Measurements from ENCODE around the gene TSPAN16.

Gene TSPAN16

GRCh38 chr19:11290256-11290655 lies 5.7 kb upstream of the TSPAN16 start:
- Histone ChIP-seq H3K9me2 (replicated peaks; ENCODE audit: low read depth, low read length) (no peaks in the 10 kb centered on the region), H2AFZ (ENCODE audit: low read length) (no peak overlapping the region), H3F3A (ENCODE audit: low read depth) (no peaks in the 10 kb centered on the region), H4K20me1 (ENCODE audit: insufficient read depth, low read length, poor library complexity, severe bottlenecking) (no peaks in the 10 kb centered on the region), H3K9ac (ENCODE audit: low read depth, low read length, poor library complexity, severe bottlenecking) (no peak overlapping the region), H3K79me2 (ENCODE audit: insufficient read depth, low read length) (no peaks in the 10 kb centered on the region), H3K27me3 (ENCODE audit: insufficient read depth, low read length, poor library complexity, severe bottlenecking) (no peaks in the 10 kb centered on the region), H3K4me2 (ENCODE audit: low read depth, low read length, poor library complexity, severe bottlenecking) (no peak overlapping the region), H3K4me1 (ENCODE audit: insufficient read depth, low read length, poor library complexity, severe bottlenecking) (peaks cover 7% of the 10 kb centered on the region), H3K36me3 (ENCODE audit: insufficient read depth, low read length) (no peaks in the 10 kb centered on the region), H3K4me3 (ENCODE audit: low read length, poor library complexity, severe bottlenecking) (no peak overlapping the region), H3K9me3 (ENCODE audit: insufficient read depth, low read depth, low read length) (no peaks in the 10 kb centered on the region)
- TF ChIP-seq EZH2phosphoT487 (IDR thresholded peaks at IDR 0.05; ENCODE audit: borderline replicate concordance): no peak
- TF ChIP-seq, protein P1, sequence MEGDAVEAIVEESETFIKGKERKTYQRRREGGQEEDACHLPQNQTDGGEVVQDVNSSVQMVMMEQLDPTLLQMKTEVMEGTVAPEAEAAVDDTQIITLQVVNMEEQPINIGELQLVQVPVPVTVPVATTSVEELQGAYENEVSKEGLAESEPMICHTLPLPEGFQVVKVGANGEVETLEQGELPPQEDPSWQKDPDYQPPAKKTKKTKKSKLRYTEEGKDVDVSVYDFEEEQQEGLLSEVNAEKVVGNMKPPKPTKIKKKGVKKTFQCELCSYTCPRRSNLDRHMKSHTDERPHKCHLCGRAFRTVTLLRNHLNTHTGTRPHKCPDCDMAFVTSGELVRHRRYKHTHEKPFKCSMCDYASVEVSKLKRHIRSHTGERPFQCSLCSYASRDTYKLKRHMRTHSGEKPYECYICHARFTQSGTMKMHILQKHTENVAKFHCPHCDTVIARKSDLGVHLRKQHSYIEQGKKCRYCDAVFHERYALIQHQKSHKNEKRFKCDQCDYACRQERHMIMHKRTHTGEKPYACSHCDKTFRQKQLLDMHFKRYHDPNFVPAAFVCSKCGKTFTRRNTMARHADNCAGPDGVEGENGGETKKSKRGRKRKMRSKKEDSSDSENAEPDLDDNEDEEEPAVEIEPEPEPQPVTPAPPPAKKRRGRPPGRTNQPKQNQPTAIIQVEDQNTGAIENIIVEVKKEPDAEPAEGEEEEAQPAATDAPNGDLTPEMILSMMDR (conservative IDR thresholded peaks at IDR 0.05; ENCODE audit: low read length): no peak

- no peak overlapping the region for H3K4me3 ChIP-seq (ENCODE audit: low read length, poor library complexity, severe bottlenecking)
- TF ChIP-seq, protein P1 (conservative IDR thresholded peaks at IDR 0.05; ENCODE audit: low read length): no peak
- TF ChIP-seq EZH2phosphoT487 (IDR thresholded peaks at IDR 0.05; ENCODE audit: borderline replicate concordance): no peak
- no peaks in the 10 kb centered on the region for H4K20me1 ChIP-seq (ENCODE audit: insufficient read depth, low read length, poor library complexity, severe bottlenecking)
- H3K4me2 ChIP-seq (ENCODE audit: low read depth, low read length, poor library complexity, severe bottlenecking): no peak overlapping the region
- no peaks in the 10 kb centered on the region for H3K9me3 ChIP-seq (ENCODE audit: insufficient read depth, low read depth, low read length)
- H3F3A ChIP-seq (ENCODE audit: low read depth): no peaks in the 10 kb centered on the region
- no peaks in the 10 kb centered on the region for H3K9me2 ChIP-seq (replicated peaks; ENCODE audit: low read depth, low read length)
- H3K27me3 ChIP-seq (ENCODE audit: insufficient read depth, low read length, poor library complexity, severe bottlenecking): no peaks in the 10 kb centered on the region
- H2AFZ ChIP-seq (ENCODE audit: low read length): no peak overlapping the region
- H3K4me1 ChIP-seq (ENCODE audit: insufficient read depth, low read length, poor library complexity, severe bottlenecking): peaks cover 7% of the 10 kb centered on the region
- no peaks in the 10 kb centered on the region for H3K79me2 ChIP-seq (ENCODE audit: insufficient read depth, low read length)
- no peak overlapping the region for H3K9ac ChIP-seq (ENCODE audit: low read depth, low read length, poor library complexity, severe bottlenecking)
- H3K36me3 ChIP-seq (ENCODE audit: insufficient read depth, low read length): no peaks in the 10 kb centered on the region
These were observed 4.5 kb upstream of the TSPAN16 start for GRCh38 chr19:11291415-11291814.

- no peaks in the 10 kb centered on the region for H3K79me2 ChIP-seq (ENCODE audit: insufficient read depth, low read length)
- TF ChIP-seq, protein P1 (conservative IDR thresholded peaks at IDR 0.05; ENCODE audit: low read length): no peak
- no peak for TF ChIP-seq EZH2phosphoT487 (IDR thresholded peaks at IDR 0.05; ENCODE audit: borderline replicate concordance)
- no peak overlapping the region for H3K9ac ChIP-seq (ENCODE audit: low read depth, low read length, poor library complexity, severe bottlenecking)
- H3K4me3 ChIP-seq (ENCODE audit: low read length, poor library complexity, severe bottlenecking): no peak overlapping the region
- H3K27me3 ChIP-seq (ENCODE audit: insufficient read depth, low read length, poor library complexity, severe bottlenecking): no peaks in the 10 kb centered on the region
- H3K36me3 ChIP-seq (ENCODE audit: insufficient read depth, low read length): no peaks in the 10 kb centered on the region
- H4K20me1 ChIP-seq (ENCODE audit: insufficient read depth, low read length, poor library complexity, severe bottlenecking): no peaks in the 10 kb centered on the region
- H3K9me2 ChIP-seq (replicated peaks; ENCODE audit: low read depth, low read length): no peaks in the 10 kb centered on the region
- no peak overlapping the region for H2AFZ ChIP-seq (ENCODE audit: low read length)
- peaks cover 7% of the 10 kb centered on the region for H3K4me1 ChIP-seq (ENCODE audit: insufficient read depth, low read length, poor library complexity, severe bottlenecking)
- no peaks in the 10 kb centered on the region for H3K9me3 ChIP-seq (ENCODE audit: insufficient read depth, low read depth, low read length)
- no peaks in the 10 kb centered on the region for H3F3A ChIP-seq (ENCODE audit: low read depth)
- H3K4me2 ChIP-seq (ENCODE audit: low read depth, low read length, poor library complexity, severe bottlenecking): no peak overlapping the region
These were observed 4.0 kb upstream of the TSPAN16 start for GRCh38 chr19:11291991-11292390.

All from Loucy (cell line).